ENCODE results near the gene LBHD2.

LBHD2 gene

DNA sequence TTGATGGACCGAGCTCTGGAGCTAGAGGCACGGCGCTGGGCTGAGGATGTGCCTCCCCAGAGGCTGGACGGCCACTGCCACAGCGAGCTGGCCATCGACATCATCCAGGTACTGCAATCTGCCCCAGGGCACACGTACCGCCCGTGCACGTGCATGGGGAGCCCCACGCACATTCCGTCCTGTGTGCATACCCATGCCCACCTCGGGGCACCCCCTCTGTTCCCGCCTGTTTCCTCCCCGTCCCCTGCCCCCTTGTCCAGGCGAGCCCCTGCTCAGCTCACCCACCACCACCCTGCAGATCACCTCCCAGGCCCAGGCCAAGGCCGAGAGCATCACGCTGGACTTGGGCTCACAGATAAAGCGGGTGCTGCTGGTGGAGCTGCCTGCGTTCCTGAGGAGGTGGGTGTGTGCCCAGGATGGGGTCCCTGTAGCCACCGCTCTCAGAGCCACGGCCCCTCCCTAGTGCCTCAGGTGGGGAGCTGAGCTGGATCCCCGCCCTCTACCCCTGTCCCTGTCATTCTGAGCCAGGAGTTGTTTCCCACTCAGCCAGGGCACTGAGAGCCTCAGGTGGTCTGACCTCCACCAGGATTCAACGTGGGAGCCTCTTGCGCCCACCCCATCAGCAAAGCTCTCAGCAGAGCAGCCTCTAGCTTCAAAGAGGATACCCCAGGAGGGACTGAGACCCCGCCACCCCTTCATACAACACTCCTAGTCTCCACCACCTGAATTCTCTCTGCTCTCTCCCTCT lies 46.2 kb downstream of the LBHD2 start:
- no peak for DNase-seq (ENCODE audit: low read depth in 3 of 3, low spot score in 1 of 3)

- no peak for DNase-seq (ENCODE audit: low read depth in 3 of 3, low spot score in 1 of 3)
Observed at GRCh38 chr14:103130965-103131364, 47.0 kb downstream of the LBHD2 start.

GRCh38 chr14:103131580-103131979 lies 47.6 kb downstream of the LBHD2 start:
- no peak for DNase-seq (ENCODE audit: low read depth in 3 of 3, low spot score in 1 of 3)

- DNase-seq (ENCODE audit: low read depth in 3 of 3, low spot score in 1 of 3), result no peak
Observed at GRCh38 chr14:103132381-103133209, 48.6 kb downstream of the LBHD2 start.

- no peak for DNase-seq (ENCODE audit: low read depth in 3 of 3, low spot score in 1 of 3)
Observed at GRCh38 chr14:103133210-103134140, 49.5 kb downstream of the LBHD2 start.

GRCh38 chr14:103134405-103134804 lies 50.4 kb downstream of the LBHD2 start:
- no peak for DNase-seq (ENCODE audit: low read depth in 3 of 3, low spot score in 1 of 3)

- DNase-seq (ENCODE audit: low read depth in 3 of 3, low spot score in 1 of 3), result no peak
Observed at GRCh38 chr14:103134919-103135318, 50.9 kb downstream of the LBHD2 start.

- DNase-seq (ENCODE audit: low read depth in 3 of 3, low spot score in 1 of 3), result no peak
Observed at GRCh38 chr14:103135333-103136260, 51.6 kb downstream of the LBHD2 start.

GRCh38 chr14:103136388-103137271 lies 52.6 kb downstream of the LBHD2 start:
- DNase-seq (ENCODE audit: low read depth in 3 of 3, low spot score in 1 of 3), result no peak

GRCh38 chr14:103137689-103138300 lies 53.8 kb downstream of the LBHD2 start:
- no peak for DNase-seq (ENCODE audit: low read depth in 3 of 3, low spot score in 1 of 3)

DNA sequence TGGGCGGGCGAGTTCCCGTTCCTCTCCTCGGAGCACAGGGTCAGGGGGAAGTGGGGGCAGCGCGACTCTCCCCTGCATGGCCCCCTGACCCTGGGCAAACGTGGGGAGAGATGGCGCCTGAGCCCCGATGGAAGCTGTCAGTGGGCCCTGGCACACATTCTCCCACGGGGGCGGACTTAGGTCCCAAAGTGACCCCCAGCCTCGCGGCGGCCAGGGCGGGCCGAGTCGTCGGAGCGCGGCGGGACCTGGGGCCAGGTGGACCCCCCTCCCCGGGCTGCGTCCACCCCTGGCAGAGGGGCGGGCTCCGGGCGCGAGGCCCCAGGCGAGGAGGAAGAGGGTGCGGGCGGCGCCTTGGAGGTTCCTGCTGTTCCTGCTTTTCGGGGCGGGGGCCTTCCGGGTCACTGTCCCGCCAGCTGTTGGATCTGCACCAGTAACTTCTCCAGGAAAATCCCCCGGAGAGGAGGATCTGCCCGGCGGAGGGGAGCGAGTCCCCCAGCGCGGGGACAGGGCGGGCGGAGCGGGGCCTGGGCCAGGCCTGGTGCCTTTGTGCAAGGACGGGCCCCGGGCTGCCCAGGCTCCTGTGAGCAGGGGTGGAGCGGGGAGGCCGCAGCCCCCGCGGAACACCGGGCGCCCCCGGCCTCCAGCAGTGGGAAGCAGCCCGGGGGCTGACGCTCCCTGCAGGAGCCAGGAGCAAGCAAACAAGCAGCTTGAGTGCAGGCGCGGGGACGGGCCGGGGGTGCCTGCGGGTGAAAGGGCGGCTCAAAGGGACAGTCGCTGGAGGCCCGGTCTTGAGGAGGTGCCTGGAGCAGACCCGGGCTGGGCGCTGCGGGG lies 54.5 kb downstream of the LBHD2 start:
- DNase-seq (ENCODE audit: low read depth in 3 of 3, low spot score in 1 of 3), result no peak

DNA sequence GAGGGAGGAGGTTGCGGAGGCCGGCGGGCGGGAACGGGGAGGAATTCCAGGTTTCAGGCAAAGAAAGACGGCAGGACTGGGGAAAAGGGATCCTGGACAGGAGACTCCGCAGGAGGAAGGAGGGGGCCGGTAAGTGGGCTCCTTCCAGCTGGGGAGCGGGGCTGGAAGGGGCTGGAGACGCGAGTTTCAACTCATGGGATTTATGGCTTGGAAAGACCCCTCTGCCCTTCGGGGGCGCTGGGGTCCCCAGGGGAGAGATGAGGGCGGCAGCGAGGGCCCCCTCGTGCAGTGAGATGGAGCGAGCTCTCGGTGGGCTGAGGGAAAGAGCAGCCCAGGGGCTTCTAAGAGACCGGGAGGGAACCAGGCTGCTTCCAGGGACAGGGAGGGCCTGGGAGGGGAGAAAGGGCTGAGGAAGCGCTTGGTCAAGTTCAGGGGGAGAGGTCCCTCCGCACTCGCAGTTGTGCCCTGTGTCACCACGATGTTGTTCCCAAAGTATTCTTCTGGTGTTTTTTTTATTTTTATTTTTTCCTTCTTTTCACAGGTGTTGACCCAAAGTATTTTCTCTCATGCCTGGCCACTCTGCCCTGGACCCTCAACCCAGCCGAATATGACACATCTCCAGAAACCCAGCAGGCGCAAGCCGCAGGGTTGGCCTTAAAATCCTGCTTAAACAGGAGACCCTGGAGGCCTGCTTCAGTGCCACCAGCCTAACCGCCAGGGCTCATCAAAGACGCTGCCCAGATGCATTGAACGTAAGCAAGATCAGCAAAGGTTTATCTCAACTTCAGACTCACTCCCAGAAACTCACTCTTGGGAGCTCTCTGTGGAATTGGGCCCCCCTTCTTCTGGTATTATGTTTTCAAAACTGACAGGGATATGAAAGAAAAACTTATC lies 55.4 kb downstream of the LBHD2 start:
- DNase-seq (ENCODE audit: low read depth in 3 of 3, low spot score in 1 of 3), result no peak
